Measurements from ENCODE around the gene EFCAB6.

The EFCAB6 gene

DNA sequence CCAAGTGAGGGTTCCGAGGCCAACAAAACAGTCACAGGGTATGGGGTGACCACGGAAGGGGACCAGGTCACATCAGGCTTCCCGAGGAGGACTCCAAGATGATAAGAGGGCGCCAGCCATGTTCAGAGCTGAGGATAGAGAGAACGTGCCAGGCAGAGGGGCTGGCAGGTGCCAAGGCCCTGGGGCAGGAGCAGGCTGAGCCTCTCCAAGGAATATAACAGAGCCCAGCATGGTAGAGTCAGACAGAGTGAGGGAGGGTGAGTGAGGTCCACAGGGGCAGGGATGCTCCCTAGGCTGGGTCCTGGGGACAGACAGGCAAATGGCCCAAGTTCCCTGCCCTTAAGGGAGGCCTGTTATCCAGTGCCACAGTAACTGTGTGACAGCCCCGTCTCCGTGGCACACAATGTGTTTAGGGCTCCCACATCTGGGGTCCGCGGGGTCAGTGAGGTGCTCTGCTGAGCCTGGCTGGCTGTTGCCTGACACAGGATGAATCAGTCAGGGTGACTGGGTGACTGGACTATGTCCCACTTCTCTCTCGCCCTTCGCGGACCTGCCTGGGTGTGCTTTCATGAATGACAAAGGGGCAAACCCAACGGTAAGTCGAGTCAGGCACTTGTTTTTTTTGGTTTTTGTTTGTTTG, 295.0 kb downstream of the EFCAB6 start:
- DNase-seq: no peak

DNA sequence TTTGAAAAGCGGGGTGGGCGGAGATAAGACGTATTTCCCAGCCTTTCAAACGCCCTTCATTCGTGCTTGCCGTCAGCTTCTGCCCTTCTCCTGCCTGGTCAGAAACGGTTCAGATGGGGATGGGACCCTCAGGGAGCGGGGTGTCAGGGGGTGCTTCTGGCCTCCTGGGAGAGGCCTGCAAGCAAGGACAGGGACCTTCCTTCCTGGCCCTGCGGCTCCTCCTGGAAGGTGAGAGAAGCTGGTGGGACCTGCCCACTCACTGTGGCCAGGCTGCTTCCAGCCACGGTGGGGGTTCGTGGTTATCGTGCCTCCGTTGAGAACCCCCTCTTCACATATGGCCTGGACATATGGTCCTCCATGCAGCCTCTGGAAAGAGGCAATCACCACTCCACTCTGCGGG, 295.7 kb downstream of the EFCAB6 start:
- DNase-seq: no peak

DNA sequence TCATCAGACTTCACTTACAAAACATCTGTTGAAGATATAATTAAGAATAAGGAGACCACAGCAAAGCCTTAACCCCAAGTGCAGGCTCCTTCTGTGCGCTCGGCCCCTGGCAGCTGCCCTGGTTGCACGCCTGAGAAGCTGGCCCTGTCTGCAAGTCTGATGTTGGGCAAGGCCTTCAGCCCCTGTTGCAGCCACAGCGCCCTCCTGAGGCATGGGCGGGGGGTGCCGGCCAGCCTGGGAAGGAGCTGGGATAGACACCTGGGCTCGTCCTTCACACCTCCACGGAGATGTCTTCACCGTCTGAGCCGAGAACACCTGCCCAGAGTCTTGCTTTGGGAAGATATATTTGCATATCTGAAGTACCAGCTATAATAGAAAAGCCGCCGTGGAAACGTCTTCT, 296.2 kb downstream of the EFCAB6 start:
- DNase-seq: no peak

DNA sequence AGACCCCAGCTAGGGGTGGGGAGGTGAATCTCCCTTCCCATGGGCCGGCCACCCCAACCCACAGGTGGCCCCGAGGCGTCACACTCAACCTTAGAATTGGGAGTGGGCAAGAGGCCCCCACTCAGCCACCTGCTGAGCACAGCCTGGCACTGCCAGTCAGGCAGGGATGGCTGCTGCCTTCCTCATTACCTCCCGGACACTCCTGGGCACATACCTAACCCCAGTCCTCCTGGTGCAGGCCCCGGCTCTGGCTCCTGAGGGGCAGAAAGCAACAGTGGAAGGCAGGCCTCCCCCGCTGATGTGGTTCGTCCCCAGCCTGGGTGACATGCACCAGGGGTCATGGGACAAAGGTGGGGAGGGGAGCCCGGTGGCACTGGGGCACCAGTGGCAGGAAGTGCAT, 296.7 kb downstream of the EFCAB6 start:
- DNase-seq: no peak

DNA sequence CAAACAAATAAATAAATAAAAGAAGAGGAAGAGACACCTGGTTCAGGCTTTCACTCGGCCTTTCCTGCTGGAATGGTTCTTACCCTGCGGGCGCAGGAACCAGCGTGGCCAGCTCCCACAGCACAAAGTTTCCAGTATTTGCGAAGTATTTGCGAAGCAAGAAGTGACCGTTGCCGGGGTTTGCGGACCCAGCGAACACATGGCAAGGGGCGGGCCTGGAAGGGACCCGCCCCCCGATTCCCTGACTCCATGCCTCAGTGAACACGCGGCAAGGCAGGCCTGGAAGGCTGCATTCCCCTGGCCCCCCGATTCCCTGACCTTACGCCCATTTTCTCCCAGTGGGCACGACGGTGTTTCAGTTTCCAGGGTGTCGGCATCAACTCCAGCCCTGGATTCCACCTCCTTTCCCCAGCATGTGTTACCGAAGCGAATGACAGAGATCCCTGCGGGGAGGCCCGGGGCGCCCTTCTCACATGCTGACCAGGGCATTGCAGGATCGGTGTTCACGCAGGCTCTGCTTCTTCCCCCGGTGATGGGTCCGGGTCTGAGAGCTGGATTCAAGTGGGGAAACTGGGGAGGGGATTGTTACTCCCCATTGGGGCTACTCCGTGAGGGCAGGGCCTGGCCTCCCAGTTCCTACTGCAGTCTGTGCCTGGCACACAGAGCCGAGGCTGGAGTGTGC, 297.5 kb downstream of the EFCAB6 start:
- DNase-seq: no peak

DNA sequence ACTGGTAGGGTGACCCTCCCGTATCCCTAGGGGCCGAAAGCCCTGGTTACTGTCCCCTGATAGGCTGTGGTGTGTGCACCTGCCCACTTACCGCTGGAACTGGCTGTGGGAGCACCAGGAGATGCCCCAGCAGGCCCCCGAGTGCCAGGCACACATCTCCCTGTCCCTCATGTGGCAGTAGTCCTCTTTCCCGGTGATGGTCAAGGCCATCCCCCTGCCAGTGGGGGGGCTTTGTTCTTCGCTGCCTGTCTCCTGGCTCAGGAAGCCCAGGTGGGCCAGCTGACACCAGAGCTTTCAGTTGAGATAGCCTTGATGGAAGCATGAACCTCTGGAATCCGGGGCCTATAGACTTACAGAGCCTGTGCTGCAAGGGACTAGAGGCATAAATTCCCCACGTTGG, 299.8 kb downstream of the EFCAB6 start:
- no peak for DNase-seq

DNA sequence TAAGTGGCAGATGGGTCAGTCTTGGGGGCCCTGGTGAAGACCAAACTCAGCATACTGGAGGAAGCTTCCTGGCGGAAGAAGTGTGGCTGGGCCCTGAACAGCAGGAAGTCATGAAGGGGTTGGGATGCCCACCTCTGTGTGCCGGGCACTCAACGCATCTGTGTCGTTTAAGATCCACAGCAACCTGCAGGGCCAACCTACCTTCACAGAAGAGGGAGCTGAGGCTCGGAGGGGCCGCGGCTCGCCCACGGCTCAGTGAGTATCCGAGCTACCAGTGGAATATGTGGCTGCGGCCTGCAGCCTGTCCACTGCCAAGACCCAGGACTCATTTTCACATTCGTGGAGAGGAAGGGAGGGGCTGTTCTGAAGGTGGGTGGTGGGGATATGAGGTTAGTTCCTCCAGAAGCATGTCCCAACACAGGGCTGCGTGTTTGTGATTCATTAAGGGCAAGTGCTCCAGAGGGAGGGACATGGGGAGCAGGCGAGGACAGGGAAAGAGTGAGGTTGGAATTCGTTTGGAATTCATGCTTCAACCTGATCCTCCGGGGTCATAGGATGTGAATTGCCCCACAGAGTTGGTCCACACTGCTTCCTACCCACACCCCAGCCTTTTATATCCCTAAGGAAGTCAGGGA, 300.7 kb downstream of the EFCAB6 start:
- DNase-seq: no peak

DNA sequence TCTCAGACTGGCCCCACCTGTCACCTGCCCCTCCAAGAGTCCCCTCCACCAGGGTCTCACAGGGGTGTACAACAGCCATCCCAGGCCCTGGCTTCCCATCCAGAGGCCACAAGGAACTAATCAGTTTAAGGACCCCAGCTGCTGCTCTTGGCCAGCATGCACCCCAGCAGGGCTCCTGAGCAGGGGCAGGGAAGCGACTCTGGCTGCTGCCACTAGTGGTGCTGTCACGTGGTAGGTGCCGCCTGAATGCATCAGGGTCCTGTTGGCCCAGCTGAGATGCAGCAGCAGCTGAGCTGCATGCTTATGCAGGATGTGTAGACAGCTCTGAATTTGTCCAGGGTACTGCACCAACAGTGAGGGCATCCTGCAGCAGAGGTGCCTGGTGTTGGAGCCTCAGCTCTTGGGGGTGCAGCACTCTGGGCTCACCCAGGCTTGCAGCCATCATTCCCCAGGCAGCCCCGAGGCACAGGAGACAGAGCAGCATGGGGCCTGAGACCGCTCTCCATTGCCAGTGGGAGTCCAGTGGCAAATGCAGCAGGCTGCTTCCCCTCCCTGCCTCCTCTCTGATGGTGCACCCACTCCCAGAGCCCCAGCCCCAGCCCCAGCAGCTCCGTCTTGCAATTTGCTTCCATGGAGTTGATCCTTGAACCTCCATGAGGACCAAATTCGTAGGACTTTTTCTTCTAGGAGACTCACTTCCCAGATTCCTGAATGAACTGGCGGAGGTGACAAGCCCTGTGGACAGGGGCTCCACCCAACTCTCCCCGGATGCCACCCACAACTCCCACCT, 301.6 kb downstream of the EFCAB6 start:
- no peak for DNase-seq

DNA sequence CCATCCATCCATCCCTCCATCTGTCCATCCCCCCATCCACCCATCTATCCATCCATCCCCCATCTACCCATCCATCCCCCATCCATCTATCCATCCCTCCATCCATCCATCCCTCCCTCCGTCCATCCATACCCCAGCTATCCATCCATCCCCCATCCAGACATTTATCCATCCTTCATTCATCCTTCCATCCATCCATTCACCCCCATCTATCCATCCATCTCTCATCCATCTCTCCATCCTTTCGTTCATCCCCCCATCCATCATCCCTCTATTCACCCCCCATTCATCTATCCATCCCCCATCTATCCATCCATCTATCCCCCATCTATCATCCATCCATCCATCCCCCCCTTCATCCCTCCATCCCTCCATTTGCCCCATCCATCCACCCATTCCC, 302.8 kb downstream of the EFCAB6 start:
- DNase-seq: no peak

DNA sequence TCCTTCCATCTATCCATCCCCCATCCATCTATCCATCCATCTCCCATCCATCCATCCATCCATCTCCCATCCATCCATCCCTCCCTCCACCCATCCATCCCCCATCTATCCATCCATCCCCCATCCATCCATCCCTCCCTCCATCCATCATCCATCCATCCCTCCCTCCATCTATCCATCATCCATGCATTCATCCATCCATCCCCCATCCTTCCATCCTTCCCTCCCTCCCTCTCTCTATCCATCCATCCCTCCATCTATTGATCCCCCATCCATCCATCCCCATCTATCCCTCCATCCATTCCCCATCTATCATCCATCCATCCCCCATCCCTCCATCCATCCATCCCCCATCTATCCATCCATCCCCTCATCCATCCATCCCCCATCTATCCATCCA, 303.6 kb downstream of the EFCAB6 start:
- no peak for DNase-seq

DNA sequence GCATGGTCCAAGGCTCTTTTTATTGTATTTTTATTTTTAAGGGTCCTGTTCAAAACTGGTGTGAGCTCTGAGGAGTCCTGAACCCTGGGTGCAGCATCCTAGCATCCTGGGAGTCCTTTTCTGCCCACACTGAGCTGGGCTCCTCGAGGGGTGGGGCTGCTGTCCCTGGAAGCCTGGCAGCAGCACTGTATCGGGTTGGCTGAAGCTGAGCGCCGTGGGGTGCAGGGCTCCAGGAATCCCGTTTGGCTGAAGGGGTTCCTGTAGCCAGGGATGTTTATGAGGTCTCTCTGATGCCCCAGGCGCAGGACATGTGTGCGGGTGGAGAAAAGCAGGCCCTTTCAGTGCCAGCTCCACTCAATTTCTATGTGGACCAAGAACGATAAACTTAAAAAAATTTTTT, 304.9 kb downstream of the EFCAB6 start:
- DNase-seq: no peak

DNA sequence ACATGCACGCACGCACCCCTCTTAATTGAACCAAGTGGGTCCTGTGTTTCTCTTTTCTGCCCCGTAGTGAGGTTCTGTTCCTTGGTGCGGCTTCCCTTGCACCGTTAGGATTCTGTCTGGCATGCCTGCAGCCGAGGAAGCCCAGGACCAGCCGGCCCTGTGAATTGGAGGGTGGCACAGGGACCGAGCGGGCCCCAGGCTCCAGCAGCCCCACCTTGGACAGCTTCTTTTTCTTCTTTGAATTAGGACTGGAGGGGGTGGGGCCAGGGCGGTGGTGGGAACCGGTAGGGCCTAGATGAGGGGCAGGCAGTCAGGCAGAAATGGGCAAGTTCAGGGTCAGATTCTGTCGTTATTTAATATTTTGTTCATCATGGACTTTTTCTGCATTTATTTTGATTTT, 305.6 kb downstream of the EFCAB6 start:
- DNase-seq: no peak

DNA sequence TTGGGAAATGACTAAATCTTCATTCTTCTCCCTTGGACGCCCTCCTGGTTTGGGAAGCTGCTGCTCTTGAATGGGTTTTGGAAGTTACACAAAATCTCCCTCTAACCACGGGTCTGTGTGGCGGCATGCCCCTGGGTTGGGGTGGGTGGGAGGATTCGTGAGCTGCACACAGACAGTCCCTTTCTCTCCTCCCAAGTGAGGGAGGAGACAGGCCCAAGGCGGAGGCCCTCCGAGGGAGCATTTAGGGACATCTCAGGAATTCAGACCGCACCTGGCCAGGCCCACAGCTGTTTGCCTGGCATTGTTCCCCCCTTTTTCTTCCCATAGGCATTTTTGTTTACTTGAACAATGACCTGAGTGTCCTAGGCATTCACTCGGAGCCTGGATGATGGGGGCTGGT, 306.2 kb downstream of the EFCAB6 start:
- DNase-seq: no peak

DNA sequence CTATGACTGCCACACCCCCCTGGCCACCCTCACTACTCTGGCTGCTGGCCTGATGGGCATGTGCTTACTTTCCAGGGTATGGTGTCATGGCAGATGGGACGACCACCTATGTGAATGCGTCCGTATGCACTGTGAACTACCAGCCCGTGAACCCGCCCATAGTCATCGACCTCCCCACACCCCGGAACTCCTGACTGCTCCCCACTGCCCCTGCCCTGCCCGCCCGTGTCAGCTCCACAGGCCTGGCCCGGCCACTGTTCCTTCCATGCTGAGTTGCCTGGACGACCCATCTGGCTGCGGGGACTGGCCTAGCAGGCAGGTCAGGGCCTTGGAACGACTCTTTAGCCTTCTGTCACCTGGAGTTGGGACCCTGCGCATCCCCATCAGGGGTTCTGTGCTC, 306.7 kb downstream of the EFCAB6 start:
- no peak for DNase-seq

DNA sequence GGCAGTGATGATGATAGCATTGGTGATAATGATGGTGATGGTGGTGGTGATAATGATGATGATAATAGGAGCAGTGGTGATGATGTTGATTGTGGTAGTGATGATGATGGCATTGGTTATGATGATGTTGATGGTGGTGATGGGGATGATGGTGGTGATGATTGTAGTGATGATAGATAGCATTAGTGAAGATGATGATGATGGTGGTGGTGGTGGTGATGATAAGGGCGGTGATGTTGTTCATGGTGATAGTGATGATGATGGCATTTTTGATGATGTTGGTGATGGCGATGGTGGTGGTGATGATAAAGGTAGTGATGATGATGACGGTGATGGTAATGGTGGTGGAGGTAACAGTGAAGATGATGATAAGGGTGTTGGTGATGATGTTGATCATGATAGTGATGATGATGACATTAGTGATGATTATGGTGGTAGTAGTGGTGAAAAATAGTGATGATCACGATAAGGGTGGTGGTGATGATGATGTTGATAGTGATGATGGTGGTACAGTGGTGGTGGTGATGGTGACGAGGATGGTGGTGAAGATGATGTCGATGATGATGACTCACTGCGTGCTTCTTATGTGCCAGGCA, 307.3 kb downstream of the EFCAB6 start:
- no peak for DNase-seq

DNA sequence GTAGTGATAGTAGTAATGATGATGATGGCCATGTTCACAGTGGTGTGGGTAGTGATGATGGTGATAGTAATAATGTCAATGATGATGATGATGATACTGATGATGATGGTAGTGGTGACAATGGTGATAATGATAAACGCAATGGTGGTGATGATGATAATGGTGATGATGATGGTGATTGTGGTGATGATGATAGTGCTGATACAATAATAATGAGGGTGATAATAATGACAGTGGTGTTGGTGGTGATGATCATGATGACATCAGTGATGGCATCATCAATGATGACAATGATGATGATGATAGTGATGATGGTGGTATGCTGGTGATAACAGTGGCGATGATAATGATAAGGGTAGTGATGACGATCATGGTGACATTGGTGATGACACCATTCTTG, 308.0 kb downstream of the EFCAB6 start:
- no peak for DNase-seq

DNA sequence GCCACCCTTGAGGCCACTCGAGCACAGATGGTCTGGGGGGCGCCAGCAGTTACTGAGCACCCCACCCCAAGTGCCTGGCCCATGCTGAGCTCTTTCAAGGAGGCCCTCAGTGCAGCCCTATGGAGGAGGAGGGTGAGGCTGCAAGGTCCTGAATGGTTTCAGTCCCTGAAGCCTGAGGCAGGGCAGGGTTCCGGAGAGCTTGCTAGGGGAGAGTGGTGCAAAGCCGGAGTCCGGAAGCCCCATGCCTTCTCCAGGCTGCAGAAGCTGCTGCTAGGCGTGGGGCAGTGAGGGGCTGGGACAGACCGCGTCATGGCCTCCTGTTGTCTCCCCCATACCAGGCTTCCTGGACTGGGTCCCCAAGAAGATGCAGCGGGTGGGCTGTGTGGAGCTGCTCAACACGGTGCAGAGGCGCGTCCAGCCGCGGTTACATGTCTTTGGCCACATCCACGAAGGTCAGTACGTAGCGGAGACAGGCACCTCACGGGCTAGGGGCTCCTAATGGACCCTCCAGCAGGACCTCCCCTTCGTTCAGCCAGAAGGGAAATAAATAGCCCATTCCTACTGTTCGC, 309.7 kb downstream of the EFCAB6 start:
- DNase-seq: no peak

DNA sequence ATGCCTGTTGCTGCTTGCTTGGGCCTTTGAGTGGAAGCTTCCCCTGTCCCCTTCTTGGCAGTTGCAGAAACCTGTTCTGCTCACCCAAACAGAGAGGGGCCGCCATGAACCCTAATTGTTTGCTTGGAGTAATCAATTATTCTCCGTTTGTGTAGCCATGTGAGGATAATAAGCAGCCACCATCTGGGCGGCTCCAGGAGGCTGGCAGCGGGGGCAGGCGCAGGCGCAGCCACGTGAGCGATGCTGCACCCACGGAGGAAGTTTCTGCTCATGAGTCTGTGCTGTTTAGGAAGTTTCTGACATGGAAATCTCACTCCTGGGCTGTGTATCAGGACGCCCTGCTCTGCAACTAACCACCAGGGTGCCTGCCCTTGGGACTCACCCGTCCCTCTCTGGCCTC, 310.2 kb downstream of the EFCAB6 start:
- no peak for DNase-seq

DNA sequence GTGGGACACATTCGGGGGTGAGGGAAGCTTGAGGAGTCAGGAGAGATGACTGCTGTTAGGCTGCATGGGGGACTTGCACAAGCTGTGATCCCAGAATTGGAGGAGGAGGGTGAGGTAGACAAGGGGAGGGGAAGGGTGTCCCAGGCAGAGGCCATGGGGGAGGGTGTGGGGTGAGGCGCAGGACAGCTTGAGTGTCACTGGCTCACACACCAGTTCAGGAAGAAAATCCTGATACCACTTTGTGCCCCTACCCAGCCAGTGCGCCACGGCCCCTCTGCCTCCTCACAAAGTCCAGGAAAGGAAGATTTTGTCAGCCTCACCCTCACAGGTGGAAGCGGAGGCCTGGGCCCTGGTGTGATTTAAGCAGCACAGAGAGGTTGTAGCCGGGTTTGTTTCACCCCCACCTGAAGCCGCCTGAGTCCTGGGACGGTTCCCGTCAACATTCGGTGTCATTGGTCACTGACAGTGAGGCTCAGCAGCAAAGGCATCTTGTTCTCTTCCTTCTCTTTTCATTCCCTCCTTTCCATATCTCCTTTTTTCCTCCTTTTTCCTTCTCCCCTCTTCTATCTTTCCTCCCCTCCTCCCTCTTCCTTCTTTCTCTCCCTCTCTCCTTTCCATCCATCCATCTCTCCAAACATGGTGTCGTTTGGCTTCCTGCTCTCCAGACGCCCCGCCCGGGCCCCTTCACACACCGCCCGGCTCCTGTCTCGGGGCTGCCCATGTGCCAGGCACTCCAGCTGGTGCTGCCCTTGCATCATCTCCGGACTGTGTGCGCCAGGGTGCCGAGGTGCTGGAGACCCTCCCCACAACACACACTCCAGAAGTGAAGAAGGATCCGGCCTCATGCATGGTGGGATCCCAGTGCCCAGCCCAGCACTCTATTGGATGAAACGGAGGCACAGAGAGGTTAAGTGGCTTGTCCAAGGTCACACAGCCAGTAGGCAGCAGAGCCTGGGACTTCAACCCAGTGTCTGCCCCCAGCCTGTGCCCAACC, 311.0 kb downstream of the EFCAB6 start:
- no peak for DNase-seq

DNA sequence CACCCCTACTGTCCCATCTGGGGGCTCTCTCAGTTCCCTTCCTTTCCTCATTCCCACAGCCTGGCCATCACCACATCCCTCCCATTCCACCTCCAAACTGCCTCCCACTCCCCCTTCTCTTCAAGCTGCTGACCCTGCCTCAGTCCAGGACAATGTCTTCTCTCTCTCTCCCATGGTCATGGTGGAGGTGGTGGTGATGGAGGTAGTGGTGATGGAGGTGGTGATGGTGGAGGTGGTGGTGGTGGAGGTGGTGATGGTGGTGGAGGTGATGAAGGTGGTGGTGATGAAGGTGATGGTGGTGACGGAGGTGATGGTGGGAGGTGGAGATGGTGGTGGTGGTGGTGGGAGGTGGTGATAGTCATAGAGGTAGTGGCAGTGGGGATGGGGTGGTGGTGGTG, 313.2 kb downstream of the EFCAB6 start:
- DNase-seq: no peak

DNA sequence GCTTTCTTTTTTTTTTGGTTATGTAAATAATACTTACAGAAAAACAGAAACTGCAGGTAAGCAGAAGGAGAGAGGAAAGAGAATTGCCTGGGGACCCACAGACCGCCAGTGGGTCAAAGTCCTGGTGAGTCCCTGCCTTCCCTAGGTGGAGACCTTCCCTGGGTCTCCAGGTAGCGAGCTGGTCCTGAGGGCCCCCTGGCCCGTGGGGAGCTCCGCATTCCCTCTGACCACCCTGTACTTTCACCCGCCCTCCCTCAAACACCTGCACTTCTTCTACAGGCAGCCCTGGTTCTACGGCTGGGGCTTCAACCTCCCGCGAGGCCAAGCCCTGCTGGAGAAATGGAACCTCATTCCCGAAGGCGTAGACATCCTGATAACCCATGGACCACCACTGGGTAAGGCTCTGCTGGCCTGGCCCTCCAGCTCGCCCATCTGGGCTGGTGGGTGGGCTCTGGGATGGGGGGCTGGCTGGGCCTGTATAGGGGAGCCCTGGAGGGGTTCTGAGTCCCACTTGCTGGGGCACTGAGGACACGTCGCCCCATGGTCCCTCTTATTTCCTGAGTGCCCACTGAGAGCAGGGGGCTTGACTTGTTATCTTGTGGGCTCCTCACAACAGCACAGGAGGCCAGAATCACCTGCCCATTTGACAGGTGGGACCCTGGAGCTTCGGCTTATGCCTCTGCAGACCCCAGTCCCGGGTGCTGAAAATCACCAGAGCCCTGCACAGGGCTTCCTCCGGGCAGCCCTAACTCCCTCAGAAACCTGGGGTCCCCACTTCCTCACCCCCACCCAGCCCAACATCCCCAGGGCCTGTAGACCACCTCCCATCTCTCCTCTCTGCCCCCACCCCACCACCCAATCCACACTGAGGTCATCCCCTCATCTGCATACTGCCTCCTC, 313.9 kb downstream of the EFCAB6 start:
- no peak for DNase-seq
